CD4-positive, alpha-beta T cell treated with Interleukin-6 for 4 hours (primary cell): Measurements from ENCODE around the gene STAT6.

ENCODE experiments used
- DNase-seq: peaks from one replicate; pipeline ENCODE4 v3.0.0-alpha.2; 2020; ENCODE audit warnings: mixed read lengths

STAT6 gene

GRCh38 chr12:57099766-57100165 lies 11.4 kb downstream of the STAT6 start:
- no peak for DNase-seq

GRCh38 chr12:57099047-57099714 lies 12.0 kb downstream of the STAT6 start:
- DNase-seq, result no peak

- DNase-seq, result no peak
Observed at GRCh38 chr12:57098546-57098945, 12.6 kb downstream of the STAT6 start.

- no peak for DNase-seq
Observed at GRCh38 chr12:57097554-57097835, 13.7 kb downstream of the STAT6 start.

- no peak for DNase-seq
Observed at GRCh38 chr12:57096748-57097553, 14.2 kb downstream of the STAT6 start.

- no peak for DNase-seq
Observed at GRCh38 chr12:57096099-57096572, 15.0 kb downstream of the STAT6 start.

- no peak for DNase-seq
Observed at GRCh38 chr12:57095440-57095839, 15.7 kb downstream of the STAT6 start.

GRCh38 chr12:57094208-57095160 lies 16.7 kb downstream of the STAT6 start:
- no peak for DNase-seq

- peak; percentile 78 for DNase-seq
Observed at GRCh38 chr12:57093415-57094207, 17.6 kb downstream of the STAT6 start.

- no peak for DNase-seq
Observed at GRCh38 chr12:57092876-57093414, 18.2 kb downstream of the STAT6 start.

GRCh38 chr12:57092529-57092862 lies 18.7 kb downstream of the STAT6 start:
- DNase-seq, result no peak

GRCh38 chr12:57091638-57092528 lies 19.3 kb downstream of the STAT6 start:
- no peak for DNase-seq

GRCh38 chr12:57090924-57091637 lies 20.1 kb downstream of the STAT6 start:
- DNase-seq, result no peak

GRCh38 chr12:57090490-57090889 lies 20.7 kb downstream of the STAT6 start:
- no peak for DNase-seq

GRCh38 chr12:57089271-57090245 lies 21.6 kb downstream of the STAT6 start:
- DNase-seq, result peak; percentile 60

- DNase-seq, result peak; percentile 99
Observed at GRCh38 chr12:57088354-57089270, 22.6 kb downstream of the STAT6 start, which contains the start of gene NAB2. Gene NAB2 (plus strand): TSS chr12:57089114. CDS start chr12:57089272, 158 bp downstream.

GRCh38 chr12:57087691-57088353 lies 23.3 kb downstream of the STAT6 start:
- DNase-seq, result peak; percentile 77
